HEK293 (cell line): ENCODE results near the gene LDLRAD3.

ENCODE experiments used
- CTCF ChIA-PET: fragments of 350-600 bp; formaldehyde crosslinking; extraction: SDS; loops from one replicate; lab custom pipeline; 2021; ENCODE audit warnings: antibody characterized with exemption; lab: Yijun Ruan, JAX
- POLR2A ChIA-PET: fragments of 300-600 bp; formaldehyde crosslinking; extraction: SDS; loops from one replicate; lab custom pipeline; 2020; ENCODE audit warnings: antibody characterized with exemption, inconsistent platforms; lab: Yijun Ruan, JAX
- H3K27ac ChIP-seq: fragments of 200-500 bp; sonication (Bioruptor generic); 2 replicates; pipeline ENCODE4 v1.5.1; 2014; ENCODE audit warnings: low read depth, low read length, control low read depth, inconsistent platforms; ENCODE audit errors: extremely low read depth
- H3K36me3 ChIP-seq, 2 experiments: fragments of 200-500 bp in 1 of 2; sonication (Bioruptor generic) in 1 of 2; 1 replicate in 1 of 2; 2 replicates in 1 of 2; pipeline ENCODE4 v1.5.1; 2014 to 2017; ENCODE audit warnings: inconsistent platforms in 2 of 2, low read length in 2 of 2; ENCODE audit not compliant: control insufficient read depth in 2 of 2, insufficient read depth in 1 of 2
- H3K4me1 ChIP-seq: fragments of 200-500 bp; sonication (Bioruptor generic); 2 replicates; pipeline ENCODE4 v1.5.1; 2014; ENCODE audit warnings: mild to moderate bottlenecking, low read length, inconsistent platforms; ENCODE audit not compliant: control insufficient read depth, insufficient read depth
- H3K4me3 ChIP-seq: 2 replicates; pipeline ENCODE4 v1.5.1; 2011; ENCODE audit warnings: low read depth, mild to moderate bottlenecking, control low read depth, low read length, moderate library complexity
- H3K9me3 ChIP-seq: fragments of 200-500 bp; sonication (Bioruptor generic); 2 replicates; pipeline ENCODE4 v1.5.1; 2014; ENCODE audit warnings: low read depth, low read length, inconsistent platforms; ENCODE audit not compliant: control insufficient read depth, insufficient read depth
- BCL11B ChIP-seq: fragments of 450-650 bp; formaldehyde crosslinking; IDR thresholded peaks from 2 replicates; pipeline ENCODE4 v1.5.1; 2016; ENCODE audit warnings: low read depth, missing biosample characterization, missing genetic modification characterization
- PRDM1 ChIP-seq: fragments of 450-650 bp; formaldehyde crosslinking; IDR thresholded peaks from 2 replicates; pipeline ENCODE4; 2016; ENCODE audit warnings: missing biosample characterization, missing genetic modification characterization
- SP2 ChIP-seq: fragments of 450-650 bp; formaldehyde crosslinking; IDR thresholded peaks from 2 replicates; pipeline ENCODE4 v1.5.1; 2016; ENCODE audit warnings: missing biosample characterization, missing genetic modification characterization
- ZBTB21 ChIP-seq: fragments of 450-650 bp; formaldehyde crosslinking; IDR thresholded peaks from 2 replicates; pipeline ENCODE4 v1.5.1; 2017; ENCODE audit warnings: missing biosample characterization, missing genetic modification characterization
- ZFP37 ChIP-seq: fragments of 450-650 bp; formaldehyde crosslinking; IDR thresholded peaks from 2 replicates; pipeline ENCODE4 v1.5.1; 2016; ENCODE audit warnings: missing biosample characterization, missing genetic modification characterization
- ZNF114 ChIP-seq: fragments of 450-650 bp; formaldehyde crosslinking; IDR thresholded peaks from 2 replicates; pipeline ENCODE4 v1.5.0; 2017; ENCODE audit warnings: missing biosample characterization, missing genetic modification characterization
- ZNF157 ChIP-seq: fragments of 450-650 bp; formaldehyde crosslinking; IDR thresholded peaks from 2 replicates; pipeline ENCODE4 v1.5.1; 2016; ENCODE audit warnings: missing biosample characterization, missing genetic modification characterization
- ZNF239 ChIP-seq: fragments of 450-650 bp; formaldehyde crosslinking; IDR thresholded peaks from 2 replicates; pipeline ENCODE4 v1.5.1; 2016; ENCODE audit warnings: missing biosample characterization, missing genetic modification characterization
- ZNF274 ChIP-seq, 2 experiments: fragments of 200-500 bp in 1 of 2; fragments of 450-650 bp in 1 of 2; sonication (Bioruptor generic) in 1 of 2; formaldehyde crosslinking in 1 of 2; IDR thresholded peaks; 2 replicates each; pipeline versions ENCODE4 v1.5.1 to v1.6.1; 2014 to 2016; ENCODE audit warnings: borderline replicate concordance in 1 of 2, inconsistent platforms in 1 of 2, low read length in 1 of 2, missing biosample characterization in 1 of 2, missing genetic modification characterization in 1 of 2
- ZNF292 ChIP-seq: fragments of 450-650 bp; formaldehyde crosslinking; IDR thresholded peaks from 2 replicates; pipeline ENCODE4 v1.5.1; 2016; ENCODE audit warnings: low read depth, missing biosample characterization, missing genetic modification characterization, borderline replicate concordance
- ZNF302 ChIP-seq: fragments of 450-650 bp; formaldehyde crosslinking; IDR thresholded peaks from 2 replicates; pipeline ENCODE4 v1.5.1; 2016; ENCODE audit warnings: missing biosample characterization, missing genetic modification characterization, low read depth
- ZNF416 ChIP-seq: fragments of 450-650 bp; formaldehyde crosslinking; IDR thresholded peaks from 2 replicates; pipeline ENCODE4 v1.5.1; 2016; ENCODE audit warnings: missing biosample characterization, missing genetic modification characterization
- ZNF658 ChIP-seq: fragments of 450-650 bp; formaldehyde crosslinking; IDR thresholded peaks from 2 replicates; pipeline ENCODE4; 2016; ENCODE audit warnings: missing biosample characterization, missing genetic modification characterization
- ZNF791 ChIP-seq: fragments of 450-650 bp; formaldehyde crosslinking; IDR thresholded peaks from 2 replicates; pipeline ENCODE4 v1.5.1; 2016; ENCODE audit warnings: missing biosample characterization, missing genetic modification characterization
- TF ChIP-seq, protein P1 (sequence below): fragments of 450-650 bp; formaldehyde crosslinking; IDR thresholded peaks from 2 replicates; pipeline ENCODE4 v1.5.1; 2016; ENCODE audit warnings: missing biosample characterization, missing genetic modification characterization
- TF ChIP-seq, protein P2 (sequence below): fragments of 450-650 bp; formaldehyde crosslinking; IDR thresholded peaks from 2 replicates; pipeline ENCODE4 v1.5.0; 2017; ENCODE audit warnings: missing biosample characterization, missing genetic modification characterization, borderline replicate concordance
- TF ChIP-seq, protein P3 (sequence below): fragments of 450-650 bp; formaldehyde crosslinking; IDR thresholded peaks from 2 replicates; pipeline ENCODE4 v1.5.1; 2017; ENCODE audit warnings: missing biosample characterization, missing genetic modification characterization
- TF ChIP-seq, protein P4 (sequence below): fragments of 450-650 bp; formaldehyde crosslinking; IDR thresholded peaks from 2 replicates; pipeline ENCODE4 v1.5.1; 2016; ENCODE audit warnings: missing biosample characterization, missing genetic modification characterization
- TF ChIP-seq, protein P5 (sequence below): fragments of 450-650 bp; IDR thresholded peaks from 2 replicates; pipeline ENCODE4 v1.5.1; 2018; ENCODE audit warnings: missing biosample characterization, mild to moderate bottlenecking, missing genetic modification characterization

The LDLRAD3 gene

DNA sequence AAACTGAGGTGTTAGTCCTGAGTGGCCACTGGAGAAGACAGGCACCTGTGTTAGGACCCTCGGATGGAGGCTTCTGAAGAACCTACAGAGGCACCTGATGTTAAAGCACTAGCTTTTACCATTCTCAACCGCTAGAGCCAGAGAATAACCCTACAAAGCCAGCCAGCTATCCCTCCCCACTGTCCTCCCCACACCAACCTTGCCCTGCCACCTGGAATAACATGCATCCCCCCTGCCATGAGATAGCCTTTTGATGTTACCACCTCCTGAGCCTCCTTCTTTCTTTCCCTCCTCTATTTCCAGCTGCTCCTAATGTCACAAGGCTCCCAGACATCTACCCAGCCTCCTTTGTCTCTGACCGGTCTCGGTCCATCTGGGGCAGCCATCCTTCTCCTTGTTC lies 317.2 kb downstream of the LDLRAD3 start:
- Histone ChIP-seq H3K36me3 (no peaks in the 10 kb centered on the region), H3K4me3 (no peak overlapping the region), H3K27ac (no peak overlapping the region), H3K4me1 (no peaks in the 10 kb centered on the region), H3K9me3 (no peaks in the 10 kb centered on the region)
- POLR2A ChIA-PET: no interaction called here
- TF ChIP-seq ZNF791 (tag by site-specific recombination): no peak
- no peak for TF ChIP-seq ZNF416 (tag by site-specific recombination)
- TF ChIP-seq, protein P1, sequence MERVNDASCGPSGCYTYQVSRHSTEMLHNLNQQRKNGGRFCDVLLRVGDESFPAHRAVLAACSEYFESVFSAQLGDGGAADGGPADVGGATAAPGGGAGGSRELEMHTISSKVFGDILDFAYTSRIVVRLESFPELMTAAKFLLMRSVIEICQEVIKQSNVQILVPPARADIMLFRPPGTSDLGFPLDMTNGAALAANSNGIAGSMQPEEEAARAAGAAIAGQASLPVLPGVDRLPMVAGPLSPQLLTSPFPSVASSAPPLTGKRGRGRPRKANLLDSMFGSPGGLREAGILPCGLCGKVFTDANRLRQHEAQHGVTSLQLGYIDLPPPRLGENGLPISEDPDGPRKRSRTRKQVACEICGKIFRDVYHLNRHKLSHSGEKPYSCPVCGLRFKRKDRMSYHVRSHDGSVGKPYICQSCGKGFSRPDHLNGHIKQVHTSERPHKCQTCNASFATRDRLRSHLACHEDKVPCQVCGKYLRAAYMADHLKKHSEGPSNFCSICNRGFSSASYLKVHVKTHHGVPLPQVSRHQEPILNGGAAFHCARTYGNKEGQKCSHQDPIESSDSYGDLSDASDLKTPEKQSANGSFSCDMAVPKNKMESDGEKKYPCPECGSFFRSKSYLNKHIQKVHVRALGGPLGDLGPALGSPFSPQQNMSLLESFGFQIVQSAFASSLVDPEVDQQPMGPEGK: no peak
- TF ChIP-seq, protein P2, sequence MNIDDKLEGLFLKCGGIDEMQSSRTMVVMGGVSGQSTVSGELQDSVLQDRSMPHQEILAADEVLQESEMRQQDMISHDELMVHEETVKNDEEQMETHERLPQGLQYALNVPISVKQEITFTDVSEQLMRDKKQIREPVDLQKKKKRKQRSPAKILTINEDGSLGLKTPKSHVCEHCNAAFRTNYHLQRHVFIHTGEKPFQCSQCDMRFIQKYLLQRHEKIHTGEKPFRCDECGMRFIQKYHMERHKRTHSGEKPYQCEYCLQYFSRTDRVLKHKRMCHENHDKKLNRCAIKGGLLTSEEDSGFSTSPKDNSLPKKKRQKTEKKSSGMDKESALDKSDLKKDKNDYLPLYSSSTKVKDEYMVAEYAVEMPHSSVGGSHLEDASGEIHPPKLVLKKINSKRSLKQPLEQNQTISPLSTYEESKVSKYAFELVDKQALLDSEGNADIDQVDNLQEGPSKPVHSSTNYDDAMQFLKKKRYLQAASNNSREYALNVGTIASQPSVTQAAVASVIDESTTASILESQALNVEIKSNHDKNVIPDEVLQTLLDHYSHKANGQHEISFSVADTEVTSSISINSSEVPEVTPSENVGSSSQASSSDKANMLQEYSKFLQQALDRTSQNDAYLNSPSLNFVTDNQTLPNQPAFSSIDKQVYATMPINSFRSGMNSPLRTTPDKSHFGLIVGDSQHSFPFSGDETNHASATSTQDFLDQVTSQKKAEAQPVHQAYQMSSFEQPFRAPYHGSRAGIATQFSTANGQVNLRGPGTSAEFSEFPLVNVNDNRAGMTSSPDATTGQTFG (tag by site-specific recombination): no peak
- TF ChIP-seq, protein P3, sequence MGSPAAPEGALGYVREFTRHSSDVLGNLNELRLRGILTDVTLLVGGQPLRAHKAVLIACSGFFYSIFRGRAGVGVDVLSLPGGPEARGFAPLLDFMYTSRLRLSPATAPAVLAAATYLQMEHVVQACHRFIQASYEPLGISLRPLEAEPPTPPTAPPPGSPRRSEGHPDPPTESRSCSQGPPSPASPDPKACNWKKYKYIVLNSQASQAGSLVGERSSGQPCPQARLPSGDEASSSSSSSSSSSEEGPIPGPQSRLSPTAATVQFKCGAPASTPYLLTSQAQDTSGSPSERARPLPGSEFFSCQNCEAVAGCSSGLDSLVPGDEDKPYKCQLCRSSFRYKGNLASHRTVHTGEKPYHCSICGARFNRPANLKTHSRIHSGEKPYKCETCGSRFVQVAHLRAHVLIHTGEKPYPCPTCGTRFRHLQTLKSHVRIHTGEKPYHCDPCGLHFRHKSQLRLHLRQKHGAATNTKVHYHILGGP (tag by site-specific recombination): no peak
- TF ChIP-seq ZNF114 (tag by site-specific recombination): no peak
- no peak for TF ChIP-seq ZBTB21 (tag by site-specific recombination)
- TF ChIP-seq ZFP37 (tag by site-specific recombination): no peak
- no peak for TF ChIP-seq ZNF239 (tag by site-specific recombination)
- TF ChIP-seq ZNF292 (tag by site-specific recombination): no peak
- no peak for TF ChIP-seq BCL11B (tag by site-specific recombination)
- TF ChIP-seq ZNF157: no peak
- TF ChIP-seq, all 188 proteins: peak for 0
- CTCF ChIA-PET: interaction anchor here (0.5 to 2.0 kb wide), 11 partner anchors 12 to 776 kb away, joined by 3 to 10 read pairs (median 4); no protein-coding TSS in a partner anchor

DNA sequence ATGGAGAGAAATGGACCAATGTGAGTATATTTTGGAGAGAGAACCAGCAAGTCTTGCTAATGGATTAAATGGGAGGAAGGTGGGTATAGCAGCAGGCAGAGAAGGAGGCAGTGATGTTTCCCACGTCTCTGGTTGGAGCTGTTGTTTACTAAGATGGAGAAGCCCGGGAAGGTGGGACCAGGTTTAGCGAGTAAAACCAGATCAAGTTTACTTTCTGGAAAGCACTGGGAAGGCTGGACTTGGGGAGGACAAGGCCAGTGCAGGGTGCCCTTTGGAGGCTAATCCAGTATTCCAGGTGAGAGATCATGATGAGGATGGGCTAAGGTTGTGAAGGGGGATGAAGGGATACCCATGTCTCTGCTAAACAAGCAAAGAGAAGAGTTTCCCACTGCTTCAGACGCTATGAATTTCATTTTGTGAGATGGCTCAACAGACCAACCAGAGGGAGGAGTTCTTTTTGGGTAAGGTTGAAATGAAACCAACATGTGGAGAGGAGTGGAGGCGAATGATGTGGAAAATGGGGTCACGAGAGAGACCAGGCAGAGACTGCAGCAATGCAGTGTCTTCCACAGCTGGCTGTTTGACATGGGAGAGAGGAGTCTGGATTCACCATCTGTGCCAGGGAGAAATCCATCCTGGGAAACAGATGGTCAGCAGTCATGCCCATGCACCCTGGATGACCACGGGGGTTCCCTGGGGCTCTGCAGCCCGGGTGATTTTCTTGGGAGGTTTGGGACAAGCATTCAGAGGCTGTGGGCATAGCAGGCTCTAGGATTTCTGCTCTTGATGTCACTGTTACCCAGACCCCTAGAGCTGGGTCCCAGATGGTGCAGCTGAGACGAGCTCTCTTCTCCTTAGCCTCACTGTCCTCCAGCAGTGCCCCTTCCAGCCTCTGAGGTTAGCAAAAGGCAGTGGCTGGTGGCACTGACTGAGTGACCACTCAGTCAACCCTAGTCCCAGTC lies 320.4 kb downstream of the LDLRAD3 start:
- POLR2A ChIA-PET: no interaction called here
- Histone ChIP-seq H3K9me3 (no peaks in the 10 kb centered on the region), H3K27ac (no peak overlapping the region), H3K36me3 (no peaks in the 10 kb centered on the region), H3K4me1 (no peaks in the 10 kb centered on the region), H3K4me3 (no peak overlapping the region)
- TF ChIP-seq PRDM1 (no peak), ZNF302 (tag by site-specific recombination) (no peak), ZNF274 (IDR thresholded peaks at IDR 0.05; ENCODE audit: low read length) (no peak), ZNF274 (tag by site-specific recombination; IDR thresholded peaks at IDR 0.05; ENCODE audit: borderline replicate concordance) (no peak), ZNF658 (tag by site-specific recombination) (no peak), SP2 (tag by site-specific recombination) (no peak)
- TF ChIP-seq, protein P4, sequence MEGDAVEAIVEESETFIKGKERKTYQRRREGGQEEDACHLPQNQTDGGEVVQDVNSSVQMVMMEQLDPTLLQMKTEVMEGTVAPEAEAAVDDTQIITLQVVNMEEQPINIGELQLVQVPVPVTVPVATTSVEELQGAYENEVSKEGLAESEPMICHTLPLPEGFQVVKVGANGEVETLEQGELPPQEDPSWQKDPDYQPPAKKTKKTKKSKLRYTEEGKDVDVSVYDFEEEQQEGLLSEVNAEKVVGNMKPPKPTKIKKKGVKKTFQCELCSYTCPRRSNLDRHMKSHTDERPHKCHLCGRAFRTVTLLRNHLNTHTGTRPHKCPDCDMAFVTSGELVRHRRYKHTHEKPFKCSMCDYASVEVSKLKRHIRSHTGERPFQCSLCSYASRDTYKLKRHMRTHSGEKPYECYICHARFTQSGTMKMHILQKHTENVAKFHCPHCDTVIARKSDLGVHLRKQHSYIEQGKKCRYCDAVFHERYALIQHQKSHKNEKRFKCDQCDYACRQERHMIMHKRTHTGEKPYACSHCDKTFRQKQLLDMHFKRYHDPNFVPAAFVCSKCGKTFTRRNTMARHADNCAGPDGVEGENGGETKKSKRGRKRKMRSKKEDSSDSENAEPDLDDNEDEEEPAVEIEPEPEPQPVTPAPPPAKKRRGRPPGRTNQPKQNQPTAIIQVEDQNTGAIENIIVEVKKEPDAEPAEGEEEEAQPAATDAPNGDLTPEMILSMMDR (tag by site-specific recombination): no peak
- TF ChIP-seq, protein P5, sequence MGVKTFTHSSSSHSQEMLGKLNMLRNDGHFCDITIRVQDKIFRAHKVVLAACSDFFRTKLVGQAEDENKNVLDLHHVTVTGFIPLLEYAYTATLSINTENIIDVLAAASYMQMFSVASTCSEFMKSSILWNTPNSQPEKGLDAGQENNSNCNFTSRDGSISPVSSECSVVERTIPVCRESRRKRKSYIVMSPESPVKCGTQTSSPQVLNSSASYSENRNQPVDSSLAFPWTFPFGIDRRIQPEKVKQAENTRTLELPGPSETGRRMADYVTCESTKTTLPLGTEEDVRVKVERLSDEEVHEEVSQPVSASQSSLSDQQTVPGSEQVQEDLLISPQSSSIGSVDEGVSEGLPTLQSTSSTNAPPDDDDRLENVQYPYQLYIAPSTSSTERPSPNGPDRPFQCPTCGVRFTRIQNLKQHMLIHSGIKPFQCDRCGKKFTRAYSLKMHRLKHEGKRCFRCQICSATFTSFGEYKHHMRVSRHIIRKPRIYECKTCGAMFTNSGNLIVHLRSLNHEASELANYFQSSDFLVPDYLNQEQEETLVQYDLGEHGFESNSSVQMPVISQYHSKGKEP (tag by site-specific recombination): no peak
- CTCF ChIA-PET: interaction anchor here (0.6 to 3.7 kb wide), 15 partner anchors 9 to 829 kb away, joined by 3 to 17 read pairs (median 3); no protein-coding TSS in a partner anchor
